Activated CD4-positive, alpha-beta T cell treated with anti-CD3 and anti-CD28 coated beads, Interleukin-2, amount 50 U/mL, for 4 hours (primary cell): ENCODE results near the gene RNLS.

ENCODE experiments used
- DNase-seq, 2 experiments: peaks; one replicate each; pipeline ENCODE4 v3.0.0-alpha.2; 2020

RNLS gene

GRCh38 chr10:88582806-88583583 is at the start of gene RNLS:
RNLS (minus strand) TSS chr10:88583318.
- peak; percentile 46 to 54 for DNase-seq

GRCh38 chr10:88624840-88625239 is 41.7 kb upstream of the RNLS start:
- DNase-seq, result no peak

- no peak for DNase-seq
Measured at GRCh38 chr10:88623835-88624234, 40.7 kb upstream of the RNLS start.

GRCh38 chr10:88620441-88620840 is 37.3 kb upstream of the RNLS start:
- DNase-seq, result no peak

- no peak for DNase-seq
Measured at GRCh38 chr10:88618496-88618895, 35.4 kb upstream of the RNLS start.

- no peak for DNase-seq
Measured at GRCh38 chr10:88617772-88618300, 34.7 kb upstream of the RNLS start.

GRCh38 chr10:88616250-88616977 is 33.3 kb upstream of the RNLS start:
- DNase-seq, result no peak

GRCh38 chr10:88608780-88609179 is 25.7 kb upstream of the RNLS start:
- no peak for DNase-seq

- no peak for DNase-seq
Measured at GRCh38 chr10:88608052-88608732, 25.1 kb upstream of the RNLS start.

GRCh38 chr10:88598055-88598454 is 14.9 kb upstream of the RNLS start:
- DNase-seq, result no peak

GRCh38 chr10:88594482-88594881 is 11.4 kb upstream of the RNLS start:
- DNase-seq, result no peak

- DNase-seq, result no peak
Measured at GRCh38 chr10:88592906-88593305, 9.8 kb upstream of the RNLS start.

GRCh38 chr10:88592381-88592780 is 9.3 kb upstream of the RNLS start:
- no peak for DNase-seq

- DNase-seq, result no peak
Measured at GRCh38 chr10:88586462-88586861, 3.3 kb upstream of the RNLS start, which contains the start of gene LIPJ. LIPJ (plus strand) TSS chr10:88586762; CDS start chr10:88590688, 3,926 bp downstream.

- no peak for DNase-seq
Measured at GRCh38 chr10:88583584-88583957, 453 bp upstream of the RNLS start.

- no peak for DNase-seq
Measured at GRCh38 chr10:88582411-88582805, 710 bp downstream of the RNLS start.

GRCh38 chr10:88565072-88565471 is 18.0 kb downstream of the RNLS start:
- DNase-seq, result no peak

- DNase-seq, result no peak
Measured at GRCh38 chr10:88562152-88562551, 21.0 kb downstream of the RNLS start.

GRCh38 chr10:88557658-88558057 is 25.5 kb downstream of the RNLS start:
- no peak for DNase-seq

GRCh38 chr10:88557256-88557655 is 25.9 kb downstream of the RNLS start:
- no peak for DNase-seq

- no peak for DNase-seq
Measured at GRCh38 chr10:88555190-88555908, 27.8 kb downstream of the RNLS start.

GRCh38 chr10:88553116-88553752 is 29.9 kb downstream of the RNLS start:
- DNase-seq, result peak; percentile 17 to 22
